T1000 (cell line): ENCODE results near the gene DNAAF5.

Experiments used
- DNase-seq: peaks from one replicate; lab custom pipeline; 2025; ENCODE audit warnings: mixed read lengths; lab: John Stamatoyannopoulos, UW

The DNAAF5 gene

DNA sequence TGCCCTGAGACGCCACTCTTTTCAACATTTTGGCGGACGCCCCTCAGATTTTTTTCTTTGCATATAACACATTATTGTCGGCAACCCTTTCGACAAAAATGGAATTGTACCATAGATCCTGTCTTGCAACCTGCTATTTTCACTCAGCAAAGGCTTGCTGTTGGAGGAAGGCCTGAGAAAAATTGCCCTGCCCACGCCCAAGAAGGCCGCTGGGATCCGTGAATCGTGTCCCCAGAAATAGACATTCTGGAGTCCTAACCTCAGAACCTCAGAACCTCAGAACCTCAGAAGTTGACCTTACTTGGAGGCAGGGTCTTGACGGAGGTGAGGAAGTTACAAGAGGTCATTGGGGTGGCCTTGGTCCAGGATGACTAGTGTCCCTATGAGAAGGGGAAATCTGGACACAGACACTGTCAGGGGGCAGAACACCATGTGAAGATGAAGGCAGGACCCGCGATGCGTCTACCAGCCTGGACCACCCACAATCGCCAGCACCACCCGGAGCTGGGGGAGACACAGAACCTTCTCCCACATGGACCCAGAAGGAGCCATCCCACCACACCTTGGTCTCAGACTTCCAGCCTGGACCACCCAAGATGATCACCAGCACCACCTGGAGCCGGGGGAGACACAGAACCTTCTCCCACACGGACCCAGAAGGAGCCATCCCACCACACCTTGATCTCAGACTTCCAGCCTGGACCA is 19.1 kb upstream of the DNAAF5 start:
- DNase-seq: no peak

DNA sequence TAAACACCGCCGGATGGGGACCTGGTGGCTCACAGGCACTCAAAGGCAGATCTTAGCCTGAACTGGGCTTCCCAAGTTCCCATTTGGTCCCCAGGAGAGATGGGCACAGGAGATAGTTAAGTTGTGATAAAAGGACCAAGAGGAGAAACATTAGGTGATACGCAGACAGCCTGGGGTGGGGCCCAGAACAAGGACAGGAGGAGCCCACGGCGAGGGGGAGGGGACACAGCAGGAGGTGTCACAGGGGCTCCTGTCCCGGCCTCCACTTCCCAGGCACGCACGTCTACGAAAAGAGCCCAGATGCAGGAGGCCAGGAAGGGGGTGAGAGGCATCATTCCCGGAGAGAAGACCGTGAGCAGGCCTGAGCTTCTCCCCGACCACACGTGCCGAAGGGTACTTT is 16.3 kb upstream of the DNAAF5 start:
- no peak for DNase-seq

DNA sequence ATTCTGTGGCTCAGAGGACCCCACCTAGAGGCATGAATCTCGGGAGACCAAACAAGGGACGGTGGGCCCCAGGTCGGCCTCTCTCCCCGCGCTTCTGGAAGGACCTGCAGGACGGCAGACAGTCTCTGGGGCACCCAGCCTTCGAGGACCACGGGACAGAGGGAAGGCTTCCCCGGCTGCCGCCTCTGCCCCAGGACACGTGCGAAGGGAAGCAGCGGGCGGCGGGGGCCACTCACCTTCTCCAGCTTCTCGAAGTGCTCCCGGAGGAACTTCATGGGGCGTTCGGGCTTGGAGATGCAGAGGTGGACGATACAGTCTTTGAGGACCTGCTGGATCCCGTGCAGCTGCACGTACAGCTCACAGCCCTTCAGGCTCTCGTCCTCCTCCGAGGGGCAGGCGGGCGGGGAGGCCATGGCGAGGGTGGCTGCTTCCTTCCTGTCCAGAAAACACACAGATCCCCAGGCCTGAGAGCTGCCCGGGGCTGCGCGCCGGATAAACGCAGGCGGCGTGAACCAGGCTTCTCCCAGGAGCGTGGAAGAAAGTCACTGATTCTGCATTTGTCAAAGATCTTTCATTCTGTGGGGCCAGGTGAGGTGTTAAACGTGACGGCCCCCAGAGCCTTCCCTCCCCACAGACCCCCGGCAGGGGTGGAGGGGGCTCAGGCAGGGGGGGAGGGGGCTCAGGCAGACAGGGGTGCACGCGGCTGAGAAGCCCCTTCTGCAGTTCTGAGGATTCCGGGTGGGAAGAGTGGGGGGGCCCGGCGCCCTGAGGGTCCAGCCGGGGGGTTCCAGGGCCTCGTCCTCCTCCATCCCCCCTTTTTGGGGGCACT is 15.2 kb upstream of the DNAAF5 start:
- DNase-seq: no peak

DNA sequence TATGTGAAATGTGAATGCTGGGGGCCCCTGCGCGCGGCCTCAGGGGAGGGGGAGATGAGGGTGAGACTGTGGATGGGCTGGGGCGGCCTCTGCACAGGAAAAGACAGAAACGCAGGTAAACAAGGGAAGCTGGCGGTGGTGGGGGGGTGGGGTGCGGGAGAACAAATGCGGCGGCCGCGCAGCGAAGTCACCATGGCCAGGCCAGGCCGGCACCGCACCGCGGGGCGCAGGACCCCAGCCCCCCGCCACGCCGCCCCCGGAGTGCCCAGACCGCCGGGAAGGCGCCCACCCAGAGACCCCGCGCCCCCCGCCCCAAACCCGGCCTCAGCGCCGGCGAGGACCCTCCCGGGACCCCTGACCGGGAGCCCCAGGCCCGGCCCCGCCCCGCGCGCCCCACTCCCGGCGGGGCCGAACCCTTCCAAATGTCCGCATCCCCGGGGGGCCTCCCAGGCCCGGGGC is 14.5 kb upstream of the DNAAF5 start:
- no peak for DNase-seq

DNA sequence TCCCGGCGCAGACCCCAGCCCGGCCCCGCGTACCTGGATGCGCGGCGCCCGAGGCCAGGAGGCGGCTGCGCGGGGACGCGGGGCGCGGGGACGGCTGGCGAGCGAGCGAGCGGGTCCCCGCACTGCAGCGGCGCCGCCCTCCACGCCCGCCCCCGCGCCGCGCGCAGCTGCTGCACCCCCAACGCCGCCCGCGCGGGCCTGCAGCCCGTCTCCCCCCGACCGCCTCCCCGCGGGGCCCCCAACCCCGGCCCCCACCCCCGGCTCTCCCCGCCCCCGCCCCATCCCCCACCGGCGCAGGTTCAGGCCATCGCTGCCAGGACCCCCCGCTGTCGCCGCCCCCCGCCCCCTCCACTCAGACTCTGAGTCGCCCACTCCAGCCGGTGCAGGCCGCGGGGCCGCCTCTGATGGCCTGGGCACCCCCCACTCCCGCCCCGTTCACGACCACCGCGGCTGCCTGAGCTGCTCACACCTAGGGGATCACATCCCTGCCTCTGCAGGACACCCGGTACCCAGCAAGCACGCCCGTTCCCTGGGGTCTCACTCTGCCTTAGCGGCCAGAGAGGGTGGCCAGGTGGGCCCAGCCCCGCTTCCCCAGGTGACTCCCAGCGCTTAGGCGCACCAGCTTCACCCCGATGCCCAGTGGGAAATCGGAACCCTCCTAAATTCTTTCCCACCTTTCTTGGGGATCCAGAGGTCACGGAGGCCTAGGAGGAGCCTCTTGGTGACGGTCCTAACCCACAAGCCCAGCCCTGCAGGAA is 13.9 kb upstream of the DNAAF5 start:
- DNase-seq: no peak

DNA sequence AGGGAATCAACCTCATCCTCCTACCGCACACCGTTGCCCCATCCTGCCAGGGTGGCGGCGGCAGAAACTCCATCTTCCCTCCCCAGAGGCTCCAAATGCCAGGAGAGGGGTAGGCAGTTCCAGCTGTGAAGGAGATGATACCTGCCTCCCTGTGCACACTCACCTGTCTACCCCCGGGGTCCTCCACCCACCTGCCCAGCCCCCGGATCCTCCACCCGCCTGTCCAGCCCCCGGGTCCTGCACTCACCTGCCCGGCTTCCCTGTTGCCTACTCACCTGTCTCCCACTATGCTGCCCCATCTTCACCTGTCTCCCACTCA is 13.4 kb upstream of the DNAAF5 start:
- no peak for DNase-seq

DNA sequence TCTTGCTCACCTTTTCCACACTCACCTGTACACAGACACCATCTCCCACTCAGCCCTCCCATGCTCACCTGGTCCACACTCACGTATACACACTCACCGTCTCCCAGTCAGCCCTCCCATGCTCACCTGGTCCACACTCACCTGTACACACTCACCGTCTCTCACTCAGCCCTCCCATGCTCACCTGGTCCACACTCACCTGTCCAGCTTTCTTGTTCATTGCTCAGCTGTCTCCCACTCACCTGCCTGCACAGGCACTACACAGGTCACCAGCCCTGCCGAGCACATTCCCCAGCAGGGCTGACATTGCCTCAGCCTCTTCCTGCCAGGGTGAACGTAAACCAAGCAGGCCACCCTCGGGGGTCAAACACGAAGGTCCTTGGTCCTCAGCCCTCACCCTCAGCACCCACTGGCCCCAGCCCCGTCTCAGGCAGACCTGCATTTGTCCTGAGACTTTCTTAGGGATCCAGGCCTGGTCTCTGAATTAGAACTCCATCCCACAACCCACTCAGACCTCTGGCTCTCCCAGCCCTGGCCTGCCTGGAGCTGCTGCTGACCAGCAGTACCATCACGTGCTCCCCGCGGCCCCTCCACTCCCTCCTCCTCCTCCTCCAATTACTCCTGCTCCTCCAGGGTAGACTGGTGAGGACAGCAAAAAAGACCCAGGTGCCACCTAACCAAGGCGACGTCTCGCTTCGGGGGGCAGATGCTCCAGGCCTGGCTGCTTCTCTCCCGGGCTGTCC is 12.8 kb upstream of the DNAAF5 start:
- no peak for DNase-seq

DNA sequence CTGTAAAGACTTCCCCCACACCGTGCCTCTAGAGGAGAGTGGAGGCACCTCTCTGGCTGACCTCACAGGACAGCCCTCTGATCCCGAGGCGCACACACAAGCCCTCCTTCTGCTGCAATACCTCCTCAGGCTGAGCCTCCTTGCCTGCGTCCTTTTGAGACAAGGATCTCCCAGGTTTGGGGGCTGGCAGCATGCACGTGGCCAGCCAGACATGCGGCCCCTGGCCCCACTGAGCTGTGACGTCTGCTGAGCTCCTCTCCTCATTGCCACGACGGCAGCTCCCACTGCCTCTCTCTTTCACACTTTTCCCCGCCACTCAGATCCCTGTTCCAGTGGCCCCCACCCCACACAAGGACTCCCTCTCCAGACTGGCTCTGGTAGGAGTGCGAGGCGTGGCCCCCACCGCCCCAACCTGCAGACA is 12.2 kb upstream of the DNAAF5 start:
- DNase-seq: no peak

DNA sequence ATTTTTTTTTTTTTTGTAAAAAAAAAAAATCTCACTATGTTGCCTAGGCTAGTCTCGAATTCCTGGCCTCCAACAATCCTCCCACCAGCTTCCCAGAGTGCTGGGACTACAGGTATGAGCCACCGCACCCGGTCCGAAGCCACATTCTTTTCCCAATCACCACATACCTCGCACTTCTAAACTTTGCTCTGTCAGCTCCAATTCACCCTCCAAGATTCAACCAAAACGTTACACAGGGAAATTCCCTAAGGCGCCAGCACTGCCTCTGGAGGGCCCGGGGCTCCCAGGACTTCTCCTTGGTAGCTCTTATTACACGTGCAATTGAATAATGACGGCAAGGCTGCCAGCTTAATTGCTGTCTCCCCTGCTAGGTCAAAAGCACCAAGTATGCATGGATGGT is 10.3 kb upstream of the DNAAF5 start:
- DNase-seq: no peak

DNA sequence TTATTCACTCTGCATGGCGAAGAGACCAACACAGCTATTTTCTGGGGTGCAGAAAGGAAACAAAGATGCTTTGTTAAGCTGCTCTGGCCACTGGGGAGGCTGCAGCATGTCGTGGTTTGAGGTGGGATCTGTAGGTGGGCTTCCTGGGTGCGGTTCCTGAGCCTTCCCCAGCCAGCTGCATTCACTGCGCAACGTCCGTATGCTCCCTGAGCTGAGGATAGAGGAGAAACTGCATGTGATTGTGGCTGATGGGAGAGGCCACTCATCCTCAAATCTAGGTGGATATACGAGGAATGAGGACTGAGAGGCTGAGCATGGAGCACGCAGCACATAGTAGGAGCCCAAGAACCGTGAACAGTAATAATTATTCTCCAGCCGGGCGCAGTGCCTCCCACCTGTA is 9.9 kb upstream of the DNAAF5 start:
- DNase-seq: no peak

DNA sequence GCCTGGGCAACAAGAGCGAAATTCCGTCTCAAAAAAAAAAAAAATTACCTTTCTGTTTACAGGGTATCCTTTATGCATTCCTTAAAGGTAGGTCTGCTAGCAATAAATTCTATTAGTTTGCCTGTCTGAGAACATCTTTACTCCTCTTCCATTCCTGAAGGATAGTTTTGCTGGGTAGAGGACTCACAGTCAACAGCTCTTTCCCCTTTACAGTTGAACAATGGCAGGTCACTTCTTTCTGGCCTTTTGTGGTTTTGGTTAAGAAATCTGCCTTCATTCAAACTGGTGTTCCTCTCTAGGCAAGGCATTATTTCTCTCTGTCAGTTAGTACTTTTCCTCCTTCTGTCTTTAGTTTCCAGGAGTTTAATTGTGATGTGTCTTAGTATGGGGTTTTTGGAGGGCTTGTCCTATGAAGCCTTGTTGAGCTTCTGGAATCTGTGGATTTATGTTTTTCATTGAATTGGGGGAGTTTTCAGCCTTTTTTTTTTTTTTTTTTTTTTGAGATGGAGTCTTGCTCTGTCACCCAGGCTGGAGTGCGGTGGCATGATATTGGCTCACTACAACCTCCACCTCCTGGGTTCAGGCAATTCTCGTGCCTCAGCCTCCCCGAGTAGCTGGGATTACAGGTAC is 4.8 kb upstream of the DNAAF5 start:
- DNase-seq: no peak

DNA sequence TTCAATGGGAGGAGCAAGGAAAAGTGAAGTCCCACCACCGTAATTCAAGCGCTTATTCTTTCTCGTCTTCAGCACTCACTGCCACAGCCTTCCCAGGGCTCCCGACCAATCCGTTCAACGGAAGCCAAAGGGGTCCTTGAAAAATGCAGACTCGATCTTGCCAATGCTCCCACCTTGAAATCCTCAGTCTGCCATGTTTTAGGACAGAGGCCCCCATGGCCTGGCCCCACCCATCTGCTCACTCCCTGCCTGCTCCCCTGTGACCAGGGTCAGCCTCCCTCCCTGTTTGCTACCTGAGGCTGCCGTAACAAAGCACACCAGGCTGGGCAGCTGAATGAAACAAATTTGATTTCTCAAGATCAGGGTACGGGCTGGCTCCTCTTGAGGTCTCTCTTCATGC is 3.0 kb upstream of the DNAAF5 start:
- DNase-seq: no peak

DNA sequence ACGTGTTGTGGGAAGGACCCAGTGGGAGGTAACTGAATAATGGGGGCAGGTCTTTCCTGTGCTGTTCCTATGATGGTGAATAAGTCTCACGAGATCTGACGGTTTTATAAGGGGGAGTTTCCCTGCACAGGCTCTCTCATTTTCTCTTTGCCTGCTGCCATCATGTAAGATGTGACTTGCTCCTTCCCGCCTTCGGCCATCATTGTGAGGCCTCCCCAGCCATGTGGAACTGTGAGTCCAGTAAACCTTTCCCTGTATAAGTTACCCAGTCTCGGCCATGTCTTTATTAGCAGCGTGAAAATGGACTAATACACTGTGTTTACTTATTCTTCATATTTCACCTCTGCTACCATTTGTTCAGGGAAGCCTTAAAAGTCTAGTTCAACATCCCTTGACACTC is 2.2 kb upstream of the DNAAF5 start:
- no peak for DNase-seq

DNA sequence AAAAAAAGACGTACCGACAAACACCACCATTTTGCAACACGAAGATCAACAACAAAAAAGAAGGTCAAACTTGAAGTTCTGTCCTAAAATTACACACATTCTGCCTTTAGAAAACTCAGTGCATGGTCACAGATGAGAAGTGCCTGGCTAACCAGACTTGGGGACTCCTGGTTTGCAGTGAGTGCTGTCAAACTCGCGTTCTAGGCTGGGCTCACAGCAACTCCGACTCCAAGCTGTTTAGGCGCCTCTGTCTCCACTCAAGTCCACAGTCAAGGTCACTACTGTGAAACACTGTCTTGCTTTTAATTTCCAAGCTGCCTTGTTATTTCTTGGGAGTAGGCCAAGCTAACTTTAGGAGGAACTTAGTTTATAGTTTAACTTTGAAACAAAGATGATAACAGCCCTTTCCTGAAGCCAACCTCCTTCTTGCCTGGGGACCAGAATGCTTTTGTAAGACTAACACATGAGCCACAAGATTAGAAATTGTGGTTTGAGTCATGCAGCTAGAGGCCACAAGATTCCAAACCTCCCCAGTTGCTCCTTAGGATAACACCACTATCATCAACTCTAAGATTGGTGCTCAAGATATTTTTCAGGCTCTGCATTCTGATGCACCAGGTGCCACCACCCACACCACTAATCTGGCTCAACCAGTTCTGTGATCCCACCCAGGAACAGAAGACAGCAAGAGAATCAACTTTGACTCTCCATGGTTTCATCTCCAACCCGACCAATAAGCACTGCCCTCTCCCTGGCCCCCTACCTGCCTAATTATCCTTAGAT is 1.1 kb upstream of the DNAAF5 start:
- DNase-seq: no peak

DNA sequence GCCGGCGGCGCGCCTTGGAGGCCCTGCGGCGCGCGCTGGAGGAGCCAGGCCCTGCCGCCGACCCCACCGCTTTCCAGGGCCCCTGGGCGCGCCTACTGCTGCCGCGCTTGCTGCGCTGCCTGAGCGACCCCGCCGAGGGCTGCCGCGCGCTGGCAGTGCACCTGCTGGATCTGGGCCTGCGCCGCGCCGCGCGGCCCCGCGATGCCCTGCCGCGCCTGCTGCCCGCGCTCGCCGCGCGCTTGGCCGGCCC is 280 bp downstream of the DNAAF5 start:
- no peak for DNase-seq

DNA sequence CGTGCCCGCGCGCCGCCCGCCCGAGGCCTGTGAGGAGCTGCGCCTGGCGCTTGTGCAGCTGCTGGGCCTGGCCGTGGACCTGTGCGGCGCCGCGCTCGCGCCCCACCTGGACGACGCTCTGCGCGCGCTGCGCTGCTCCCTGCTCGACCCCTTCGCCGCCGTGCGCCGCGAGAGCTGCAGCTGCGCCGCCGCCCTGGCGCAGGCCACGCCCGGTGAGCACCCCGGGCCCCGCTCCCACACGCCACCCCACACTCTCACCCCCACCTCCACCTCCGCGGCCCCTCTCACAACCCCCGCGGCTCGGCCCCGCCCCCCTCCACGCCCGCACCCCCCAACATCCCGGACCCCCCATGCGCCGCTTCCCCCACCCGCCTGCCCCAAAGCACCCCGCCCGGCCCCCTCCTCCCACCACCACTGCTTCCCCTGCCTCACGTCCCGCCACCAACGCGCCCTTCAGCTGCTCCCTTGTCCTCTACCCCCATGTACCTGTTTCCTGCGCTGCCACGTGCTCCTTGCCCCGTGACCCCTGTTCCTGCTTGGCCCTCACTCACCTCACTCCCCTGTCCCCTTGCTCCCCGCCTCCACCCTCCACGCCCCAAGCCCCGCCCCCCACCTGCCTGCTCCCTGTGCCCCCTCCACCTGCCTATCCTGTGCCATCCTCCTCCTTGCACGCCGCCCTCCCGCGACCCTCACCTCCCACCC is 756 bp downstream of the DNAAF5 start, which contains the start of gene PRKAR1B:
PRKAR1B (minus strand) TSS at position 178 of the 702 bp plus-strand sequence. CDS start 15,776 bp downstream, outside the sequence.
- DNase-seq: no peak

DNA sequence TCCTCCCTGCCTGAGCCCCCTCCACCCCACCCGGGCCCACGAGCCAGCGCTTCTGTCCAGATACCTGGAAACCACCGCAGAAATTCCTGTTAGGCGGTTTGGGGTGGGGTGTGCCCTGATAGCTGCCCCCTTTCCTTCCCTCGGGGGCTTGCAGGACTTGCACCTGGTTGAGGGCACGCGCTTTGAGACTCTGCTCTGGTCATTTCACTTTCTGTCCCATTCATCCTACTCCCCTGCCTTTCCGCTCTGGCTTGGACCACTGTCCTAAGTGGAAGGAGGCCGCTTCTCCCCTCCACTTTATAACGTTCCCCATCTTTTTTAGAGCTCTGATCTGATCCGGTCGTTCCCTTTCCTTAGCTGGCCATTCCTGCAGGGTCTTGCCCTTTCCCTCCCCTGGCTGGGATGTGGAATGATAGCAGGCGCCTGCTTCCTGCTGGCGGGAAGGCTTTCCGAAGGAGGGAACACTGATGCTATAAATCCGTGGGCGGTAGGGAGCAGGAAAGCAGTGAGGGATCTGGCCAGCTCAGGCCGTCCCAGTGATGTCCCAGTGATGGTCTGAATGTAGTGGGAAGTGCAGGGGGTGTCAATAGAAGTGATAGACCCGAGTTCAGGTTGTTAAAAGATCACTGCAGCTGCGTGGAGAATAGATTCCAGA is 1.4 kb downstream of the DNAAF5 start:
- DNase-seq: no peak

DNA sequence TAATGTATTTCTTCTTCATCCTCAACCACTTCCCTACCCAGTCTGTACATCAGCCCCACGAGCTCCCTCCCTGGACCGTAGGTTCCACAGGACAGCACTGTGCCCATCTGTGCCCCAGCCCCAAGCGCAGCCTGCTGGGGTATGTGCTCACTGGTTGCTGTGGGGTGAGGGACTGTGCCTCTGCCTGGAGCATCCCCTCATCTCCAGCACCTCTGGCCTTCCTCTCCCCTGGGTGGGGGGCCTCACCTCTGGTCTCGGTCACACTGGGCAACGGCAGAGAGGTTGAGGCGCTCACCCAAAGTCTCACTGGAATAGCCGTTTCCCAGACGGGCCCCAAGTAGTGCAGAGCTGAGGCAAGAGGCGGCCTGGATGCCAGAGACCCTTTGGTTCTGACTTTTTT is 2.1 kb downstream of the DNAAF5 start:
- no peak for DNase-seq

DNA sequence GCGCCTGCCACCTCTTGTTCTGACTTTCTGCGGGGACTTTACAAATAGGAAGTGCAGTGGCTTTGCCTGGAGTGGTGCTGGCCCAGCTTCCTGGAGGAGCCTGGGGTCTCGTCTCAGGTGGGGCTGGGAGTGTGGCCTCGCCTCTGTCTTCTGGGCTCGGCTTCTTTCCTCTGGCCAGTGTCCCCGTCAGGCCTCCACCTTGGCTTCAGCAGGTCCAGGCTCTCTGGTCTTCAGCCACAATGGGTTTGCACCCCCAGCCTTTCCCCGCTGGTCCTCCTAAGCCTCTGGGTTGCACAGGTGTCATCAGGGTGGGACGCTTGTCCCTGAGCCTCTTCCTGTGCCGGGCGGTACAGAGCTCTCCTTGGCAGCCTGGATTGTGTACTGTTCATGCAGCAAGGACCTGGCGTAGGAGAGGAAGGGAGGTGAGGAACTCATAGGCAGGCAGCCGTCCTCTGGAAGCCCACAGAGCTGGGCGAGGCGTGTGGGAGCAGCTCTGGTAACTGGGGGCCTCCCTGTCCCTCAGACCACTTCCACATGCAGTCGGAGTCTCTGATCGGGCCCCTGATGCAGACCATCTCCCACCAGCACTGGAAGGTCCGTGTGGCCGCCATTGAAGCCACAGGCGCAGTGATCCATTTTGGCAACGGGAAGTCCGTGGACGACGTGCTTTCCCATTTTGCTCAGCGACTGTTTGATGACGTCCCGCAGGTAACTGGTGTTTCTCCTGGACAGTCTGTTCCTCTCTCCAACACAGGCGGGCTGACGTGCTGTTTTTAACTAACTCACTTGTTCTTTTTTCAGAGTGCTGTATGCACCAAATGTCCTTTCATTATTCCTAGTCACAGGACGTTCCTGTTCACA is 2.9 kb downstream of the DNAAF5 start:
- no peak for DNase-seq
